Gastroesophageal sphincter (tissue), 3 donors: ENCODE results near the gene TNFRSF11A.

Experiments
- EP300 ChIP-seq: sonication (generic); formaldehyde crosslinking; IDR thresholded peaks from one replicate; pipeline ENCODE4 v1.6.1; 2017; ENCODE audit warnings: antibody characterized with exemption, mild to moderate bottlenecking
- POLR2A ChIP-seq, 2 donors: fragments of 450-650 bp; IDR thresholded peaks; one replicate each; pipeline ENCODE4 v1.6.1; 2017; ENCODE audit warnings: antibody characterized with exemption in 2 of 2, mild to moderate bottlenecking in 2 of 2, moderate library complexity in 1 of 2
- POLR2AphosphoS5 ChIP-seq: sonication (generic); formaldehyde crosslinking; IDR thresholded peaks from one replicate; pipeline ENCODE4 v1.6.1; 2017; ENCODE audit warnings: antibody characterized with exemption
- TF ChIP-seq, protein P1 (sequence below), 4 experiments: fragments of 200-600 bp in 2 of 4; fragments of 450-650 bp in 2 of 4; sonication (generic) in 1 of 4; IDR thresholded peaks; one replicate each; pipeline ENCODE4 v1.5.1; 2017 to 2019; ENCODE audit warnings: antibody characterized with exemption in 4 of 4, mild to moderate bottlenecking in 2 of 4, moderate library complexity in 2 of 4

DNA sequence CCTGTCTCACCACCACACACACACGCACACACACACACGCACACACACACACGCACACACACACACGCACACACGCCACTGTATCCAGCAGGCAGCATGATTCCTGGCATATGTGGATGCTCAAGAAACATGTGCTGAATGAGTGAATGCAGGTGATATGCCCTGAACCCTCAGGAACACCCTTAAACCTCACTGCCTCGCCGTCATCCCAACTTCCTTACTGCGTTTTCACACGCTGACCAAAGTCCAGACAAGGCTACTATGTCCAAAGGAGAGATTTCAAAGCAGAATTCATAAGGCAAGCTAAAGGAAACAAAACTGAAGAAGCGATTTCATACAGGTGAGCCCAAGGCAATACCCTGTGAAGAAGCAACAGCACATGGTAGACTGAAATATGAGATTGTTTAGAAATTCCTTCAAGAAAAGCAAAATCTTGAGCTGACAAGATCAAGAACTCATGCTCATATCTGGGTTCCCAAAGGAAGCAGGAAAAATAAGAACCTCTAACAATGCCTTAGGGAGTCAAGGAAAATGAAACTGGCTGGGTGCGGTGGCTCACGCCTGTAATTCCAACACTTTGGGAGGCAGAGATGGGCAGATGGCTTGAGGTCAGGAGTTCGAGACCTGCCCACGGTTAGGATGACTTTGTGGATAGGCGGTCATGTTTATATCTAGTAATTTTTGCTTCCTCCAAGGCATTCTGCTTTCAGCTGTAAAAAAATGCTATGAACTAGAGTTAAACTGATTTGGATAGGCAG lies 69.1 kb downstream of the TNFRSF11A start:
- no peak for TF ChIP-seq POLR2A (IDR thresholded peaks at IDR 0.05)
- TF ChIP-seq, protein P1, sequence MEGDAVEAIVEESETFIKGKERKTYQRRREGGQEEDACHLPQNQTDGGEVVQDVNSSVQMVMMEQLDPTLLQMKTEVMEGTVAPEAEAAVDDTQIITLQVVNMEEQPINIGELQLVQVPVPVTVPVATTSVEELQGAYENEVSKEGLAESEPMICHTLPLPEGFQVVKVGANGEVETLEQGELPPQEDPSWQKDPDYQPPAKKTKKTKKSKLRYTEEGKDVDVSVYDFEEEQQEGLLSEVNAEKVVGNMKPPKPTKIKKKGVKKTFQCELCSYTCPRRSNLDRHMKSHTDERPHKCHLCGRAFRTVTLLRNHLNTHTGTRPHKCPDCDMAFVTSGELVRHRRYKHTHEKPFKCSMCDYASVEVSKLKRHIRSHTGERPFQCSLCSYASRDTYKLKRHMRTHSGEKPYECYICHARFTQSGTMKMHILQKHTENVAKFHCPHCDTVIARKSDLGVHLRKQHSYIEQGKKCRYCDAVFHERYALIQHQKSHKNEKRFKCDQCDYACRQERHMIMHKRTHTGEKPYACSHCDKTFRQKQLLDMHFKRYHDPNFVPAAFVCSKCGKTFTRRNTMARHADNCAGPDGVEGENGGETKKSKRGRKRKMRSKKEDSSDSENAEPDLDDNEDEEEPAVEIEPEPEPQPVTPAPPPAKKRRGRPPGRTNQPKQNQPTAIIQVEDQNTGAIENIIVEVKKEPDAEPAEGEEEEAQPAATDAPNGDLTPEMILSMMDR (IDR thresholded peaks at IDR 0.05) = no peak
- TF ChIP-seq POLR2AphosphoS5 = no peak
- no peak for TF ChIP-seq EP300
